Measurements from ENCODE around the gene TUBB4B. TPM values are rescaled to one million over a fixed set of nuclear protein-coding genes. Genes with fewer than 3 reads are reported as not detected.

Gene TUBB4B
- total and polyA plus RNA-seq, 2 experiments from 2014 or later: 334 to 389 TPM

DNA sequence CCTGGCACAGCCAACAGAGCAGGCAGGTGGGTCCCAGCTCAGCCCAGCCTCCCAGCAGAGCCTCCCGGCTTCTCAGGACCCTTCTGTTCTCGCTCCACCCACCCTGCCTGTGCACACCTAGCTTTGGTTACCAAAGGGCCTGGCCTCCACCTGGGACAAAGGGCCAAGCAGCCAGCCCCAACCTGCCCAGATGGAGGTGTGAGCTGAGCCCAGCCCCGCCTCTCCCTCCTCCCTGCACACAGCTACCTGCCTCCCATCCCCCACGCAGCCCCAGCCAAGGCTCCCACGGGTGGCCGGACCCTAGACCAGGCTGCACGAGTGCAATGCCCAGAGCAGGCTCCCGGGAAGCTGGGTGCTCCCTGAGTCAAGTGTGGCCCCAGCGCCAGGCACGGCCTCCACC lies 46.2 kb upstream of the TUBB4B start:
- H3K36me3 Mint-ChIP-seq (ENCODE audit: low read depth): peaks cover 5% of the 10 kb centered on the region; the same call in 2 of the 3 replicates
- Histone ChIP-seq H3K27ac (ENCODE audit: low read depth) (no peak overlapping the region), H3F3A (replicated peaks; ENCODE audit: low read depth) (no peaks in the 10 kb centered on the region), H4K20me1 (replicated peaks; ENCODE audit: insufficient read depth) (no peaks in the 10 kb centered on the region; the same call in 1 of the 2 replicates), H3K4me1 (ENCODE audit: insufficient read depth) (peaks cover 6% of the 10 kb centered on the region; the same call in 1 of the 2 replicates), H3K4me2 (no peak overlapping the region), H3K4me3 (no peak overlapping the region), H2AFZ (no peak overlapping the region), H3K9me2 (ENCODE audit: insufficient read depth) (no peaks in the 10 kb centered on the region), H3K79me2 (replicated peaks; ENCODE audit: insufficient read depth) (peaks cover 45% of the 10 kb centered on the region), H3K27me3 (ENCODE audit: insufficient read depth) (no peaks in the 10 kb centered on the region), H3K36me3 (ENCODE audit: insufficient read depth) (no peaks in the 10 kb centered on the region)
- DNase-seq (ENCODE audit: low spot score) (no peak), ATAC-seq (peak; percentile 35)
- H3K4me1 Mint-ChIP-seq: peaks cover 16% of the 10 kb centered on the region
- no peak overlapping the region for H3K27ac Mint-ChIP-seq
- H3K9me3 Mint-ChIP-seq: no peaks in the 10 kb centered on the region; the same call in 2 of the 3 replicates
- peaks cover 6% of the 10 kb centered on the region for H3K27me3 Mint-ChIP-seq (ENCODE audit: insufficient read depth, low read depth, poor library complexity)
- TF ChIP-seq ZNF114 (CRISPR knock-in tag; IDR thresholded peaks at IDR 0.05) (no peak), POLR2AphosphoS5 (IDR thresholded peaks at IDR 0.05; ENCODE audit: low read depth) (no peak), EZH2phosphoT487 (IDR thresholded peaks at IDR 0.05; ENCODE audit: unreplicated experiment) (no peak), NANOG (IDR thresholded peaks at IDR 0.05; ENCODE audit: borderline replicate concordance) (no peak), JUNB (IDR thresholded peaks at IDR 0.05; ENCODE audit: unreplicated experiment) (no peak), EZH2 (IDR thresholded peaks at IDR 0.05; ENCODE audit: low read depth, unreplicated experiment) (no peak), ZNF331 (CRISPR knock-in tag; IDR thresholded peaks at IDR 0.05; ENCODE audit: low read depth) (no peak), CREB1 (CRISPR knock-in tag; IDR thresholded peaks at IDR 0.05; ENCODE audit: low read depth) (no peak), STAT1 (IDR thresholded peaks at IDR 0.05; ENCODE audit: unreplicated experiment) (no peak)
- TF ChIP-seq, protein P1, sequence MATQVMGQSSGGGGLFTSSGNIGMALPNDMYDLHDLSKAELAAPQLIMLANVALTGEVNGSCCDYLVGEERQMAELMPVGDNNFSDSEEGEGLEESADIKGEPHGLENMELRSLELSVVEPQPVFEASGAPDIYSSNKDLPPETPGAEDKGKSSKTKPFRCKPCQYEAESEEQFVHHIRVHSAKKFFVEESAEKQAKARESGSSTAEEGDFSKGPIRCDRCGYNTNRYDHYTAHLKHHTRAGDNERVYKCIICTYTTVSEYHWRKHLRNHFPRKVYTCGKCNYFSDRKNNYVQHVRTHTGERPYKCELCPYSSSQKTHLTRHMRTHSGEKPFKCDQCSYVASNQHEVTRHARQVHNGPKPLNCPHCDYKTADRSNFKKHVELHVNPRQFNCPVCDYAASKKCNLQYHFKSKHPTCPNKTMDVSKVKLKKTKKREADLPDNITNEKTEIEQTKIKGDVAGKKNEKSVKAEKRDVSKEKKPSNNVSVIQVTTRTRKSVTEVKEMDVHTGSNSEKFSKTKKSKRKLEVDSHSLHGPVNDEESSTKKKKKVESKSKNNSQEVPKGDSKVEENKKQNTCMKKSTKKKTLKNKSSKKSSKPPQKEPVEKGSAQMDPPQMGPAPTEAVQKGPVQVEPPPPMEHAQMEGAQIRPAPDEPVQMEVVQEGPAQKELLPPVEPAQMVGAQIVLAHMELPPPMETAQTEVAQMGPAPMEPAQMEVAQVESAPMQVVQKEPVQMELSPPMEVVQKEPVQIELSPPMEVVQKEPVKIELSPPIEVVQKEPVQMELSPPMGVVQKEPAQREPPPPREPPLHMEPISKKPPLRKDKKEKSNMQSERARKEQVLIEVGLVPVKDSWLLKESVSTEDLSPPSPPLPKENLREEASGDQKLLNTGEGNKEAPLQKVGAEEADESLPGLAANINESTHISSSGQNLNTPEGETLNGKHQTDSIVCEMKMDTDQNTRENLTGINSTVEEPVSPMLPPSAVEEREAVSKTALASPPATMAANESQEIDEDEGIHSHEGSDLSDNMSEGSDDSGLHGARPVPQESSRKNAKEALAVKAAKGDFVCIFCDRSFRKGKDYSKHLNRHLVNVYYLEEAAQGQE (IDR thresholded peaks at IDR 0.05; ENCODE audit: unreplicated experiment): no peak
- TF ChIP-seq, protein P2, sequence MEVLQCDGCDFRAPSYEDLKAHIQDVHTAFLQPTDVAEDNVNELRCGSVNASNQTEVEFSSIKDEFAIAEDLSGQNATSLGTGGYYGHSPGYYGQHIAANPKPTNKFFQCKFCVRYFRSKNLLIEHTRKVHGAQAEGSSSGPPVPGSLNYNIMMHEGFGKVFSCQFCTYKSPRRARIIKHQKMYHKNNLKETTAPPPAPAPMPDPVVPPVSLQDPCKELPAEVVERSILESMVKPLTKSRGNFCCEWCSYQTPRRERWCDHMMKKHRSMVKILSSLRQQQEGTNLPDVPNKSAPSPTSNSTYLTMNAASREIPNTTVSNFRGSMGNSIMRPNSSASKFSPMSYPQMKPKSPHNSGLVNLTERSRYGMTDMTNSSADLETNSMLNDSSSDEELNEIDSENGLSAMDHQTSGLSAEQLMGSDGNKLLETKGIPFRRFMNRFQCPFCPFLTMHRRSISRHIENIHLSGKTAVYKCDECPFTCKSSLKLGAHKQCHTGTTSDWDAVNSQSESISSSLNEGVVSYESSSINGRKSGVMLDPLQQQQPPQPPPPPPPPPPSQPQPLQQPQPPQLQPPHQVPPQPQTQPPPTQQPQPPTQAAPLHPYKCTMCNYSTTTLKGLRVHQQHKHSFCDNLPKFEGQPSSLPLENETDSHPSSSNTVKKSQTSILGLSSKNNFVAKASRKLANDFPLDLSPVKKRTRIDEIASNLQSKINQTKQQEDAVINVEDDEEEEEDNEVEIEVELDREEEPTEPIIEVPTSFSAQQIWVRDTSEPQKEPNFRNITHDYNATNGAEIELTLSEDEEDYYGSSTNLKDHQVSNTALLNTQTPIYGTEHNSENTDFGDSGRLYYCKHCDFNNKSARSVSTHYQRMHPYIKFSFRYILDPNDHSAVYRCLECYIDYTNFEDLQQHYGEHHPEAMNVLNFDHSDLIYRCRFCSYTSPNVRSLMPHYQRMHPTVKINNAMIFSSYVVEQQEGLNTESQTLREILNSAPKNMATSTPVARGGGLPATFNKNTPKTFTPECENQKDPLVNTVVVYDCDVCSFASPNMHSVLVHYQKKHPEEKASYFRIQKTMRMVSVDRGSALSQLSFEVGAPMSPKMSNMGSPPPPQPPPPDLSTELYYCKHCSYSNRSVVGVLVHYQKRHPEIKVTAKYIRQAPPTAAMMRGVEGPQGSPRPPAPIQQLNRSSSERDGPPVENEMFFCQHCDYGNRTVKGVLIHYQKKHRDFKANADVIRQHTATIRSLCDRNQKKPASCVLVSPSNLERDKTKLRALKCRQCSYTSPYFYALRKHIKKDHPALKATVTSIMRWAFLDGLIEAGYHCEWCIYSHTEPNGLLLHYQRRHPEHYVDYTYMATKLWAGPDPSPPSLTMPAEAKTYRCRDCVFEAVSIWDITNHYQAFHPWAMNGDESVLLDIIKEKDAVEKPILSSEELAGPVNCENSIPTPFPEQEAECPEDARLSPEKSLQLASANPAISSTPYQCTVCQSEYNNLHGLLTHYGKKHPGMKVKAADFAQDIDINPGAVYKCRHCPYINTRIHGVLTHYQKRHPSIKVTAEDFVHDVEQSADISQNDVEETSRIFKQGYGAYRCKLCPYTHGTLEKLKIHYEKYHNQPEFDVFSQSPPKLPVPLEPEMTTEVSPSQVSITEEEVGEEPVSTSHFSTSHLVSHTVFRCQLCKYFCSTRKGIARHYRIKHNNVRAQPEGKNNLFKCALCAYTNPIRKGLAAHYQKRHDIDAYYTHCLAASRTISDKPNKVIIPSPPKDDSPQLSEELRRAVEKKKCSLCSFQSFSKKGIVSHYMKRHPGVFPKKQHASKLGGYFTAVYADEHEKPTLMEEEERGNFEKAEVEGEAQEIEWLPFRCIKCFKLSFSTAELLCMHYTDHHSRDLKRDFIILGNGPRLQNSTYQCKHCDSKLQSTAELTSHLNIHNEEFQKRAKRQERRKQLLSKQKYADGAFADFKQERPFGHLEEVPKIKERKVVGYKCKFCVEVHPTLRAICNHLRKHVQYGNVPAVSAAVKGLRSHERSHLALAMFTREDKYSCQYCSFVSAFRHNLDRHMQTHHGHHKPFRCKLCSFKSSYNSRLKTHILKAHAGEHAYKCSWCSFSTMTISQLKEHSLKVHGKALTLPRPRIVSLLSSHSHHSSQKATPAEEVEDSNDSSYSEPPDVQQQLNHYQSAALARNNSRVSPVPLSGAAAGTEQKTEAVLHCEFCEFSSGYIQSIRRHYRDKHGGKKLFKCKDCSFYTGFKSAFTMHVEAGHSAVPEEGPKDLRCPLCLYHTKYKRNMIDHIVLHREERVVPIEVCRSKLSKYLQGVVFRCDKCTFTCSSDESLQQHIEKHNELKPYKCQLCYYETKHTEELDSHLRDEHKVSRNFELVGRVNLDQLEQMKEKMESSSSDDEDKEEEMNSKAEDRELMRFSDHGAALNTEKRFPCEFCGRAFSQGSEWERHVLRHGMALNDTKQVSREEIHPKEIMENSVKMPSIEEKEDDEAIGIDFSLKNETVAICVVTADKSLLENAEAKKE (CRISPR knock-in tag; IDR thresholded peaks at IDR 0.05): no peak
- TF ChIP-seq, protein P3, sequence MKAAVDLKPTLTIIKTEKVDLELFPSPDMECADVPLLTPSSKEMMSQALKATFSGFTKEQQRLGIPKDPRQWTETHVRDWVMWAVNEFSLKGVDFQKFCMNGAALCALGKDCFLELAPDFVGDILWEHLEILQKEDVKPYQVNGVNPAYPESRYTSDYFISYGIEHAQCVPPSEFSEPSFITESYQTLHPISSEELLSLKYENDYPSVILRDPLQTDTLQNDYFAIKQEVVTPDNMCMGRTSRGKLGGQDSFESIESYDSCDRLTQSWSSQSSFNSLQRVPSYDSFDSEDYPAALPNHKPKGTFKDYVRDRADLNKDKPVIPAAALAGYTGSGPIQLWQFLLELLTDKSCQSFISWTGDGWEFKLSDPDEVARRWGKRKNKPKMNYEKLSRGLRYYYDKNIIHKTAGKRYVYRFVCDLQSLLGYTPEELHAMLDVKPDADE (IDR thresholded peaks at IDR 0.05): no peak
- TF ChIP-seq, protein P4, sequence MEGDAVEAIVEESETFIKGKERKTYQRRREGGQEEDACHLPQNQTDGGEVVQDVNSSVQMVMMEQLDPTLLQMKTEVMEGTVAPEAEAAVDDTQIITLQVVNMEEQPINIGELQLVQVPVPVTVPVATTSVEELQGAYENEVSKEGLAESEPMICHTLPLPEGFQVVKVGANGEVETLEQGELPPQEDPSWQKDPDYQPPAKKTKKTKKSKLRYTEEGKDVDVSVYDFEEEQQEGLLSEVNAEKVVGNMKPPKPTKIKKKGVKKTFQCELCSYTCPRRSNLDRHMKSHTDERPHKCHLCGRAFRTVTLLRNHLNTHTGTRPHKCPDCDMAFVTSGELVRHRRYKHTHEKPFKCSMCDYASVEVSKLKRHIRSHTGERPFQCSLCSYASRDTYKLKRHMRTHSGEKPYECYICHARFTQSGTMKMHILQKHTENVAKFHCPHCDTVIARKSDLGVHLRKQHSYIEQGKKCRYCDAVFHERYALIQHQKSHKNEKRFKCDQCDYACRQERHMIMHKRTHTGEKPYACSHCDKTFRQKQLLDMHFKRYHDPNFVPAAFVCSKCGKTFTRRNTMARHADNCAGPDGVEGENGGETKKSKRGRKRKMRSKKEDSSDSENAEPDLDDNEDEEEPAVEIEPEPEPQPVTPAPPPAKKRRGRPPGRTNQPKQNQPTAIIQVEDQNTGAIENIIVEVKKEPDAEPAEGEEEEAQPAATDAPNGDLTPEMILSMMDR (conservative IDR thresholded peaks at IDR 0.05; ENCODE audit: low read depth in 2 of 2): no peak
- H3K4me3 Mint-ChIP-seq: no peak overlapping the region

All from GM23338 (cell line).